GM19468 (cell line): ENCODE measurements around the gene SLC35F4.

ENCODE experiments used
- ATAC-seq: cut with Tn5 transposase; IDR thresholded peaks from one replicate; pipeline ENCODE4 v1.9.1; 2021; ENCODE audit warnings: mild to moderate bottlenecking, moderate library complexity, moderate number of reproducible peaks; ENCODE audit not compliant: unreplicated experiment; ENCODE audit errors: extremely low read depth

SLC35F4 gene

DNA sequence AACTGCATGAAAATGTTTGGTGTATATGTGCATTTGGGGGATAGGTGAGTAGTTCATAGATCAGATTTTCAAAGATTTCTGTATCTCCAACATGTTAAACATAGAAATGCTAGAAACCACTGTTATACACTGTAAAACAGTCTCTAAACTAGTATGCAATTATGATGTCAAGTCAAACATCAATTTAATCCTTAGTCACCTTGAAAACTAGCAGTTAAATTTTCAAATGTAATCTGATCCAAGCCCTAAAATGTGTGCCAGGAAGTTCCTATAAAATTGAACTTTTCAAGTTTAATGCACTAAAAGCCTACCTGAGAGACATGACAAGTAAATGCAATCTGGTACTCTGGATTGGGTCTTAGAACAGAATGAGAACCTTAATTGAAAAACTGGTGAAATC lies 14.5 kb downstream of the SLC35F4 start:
- ATAC-seq, result no peak

DNA sequence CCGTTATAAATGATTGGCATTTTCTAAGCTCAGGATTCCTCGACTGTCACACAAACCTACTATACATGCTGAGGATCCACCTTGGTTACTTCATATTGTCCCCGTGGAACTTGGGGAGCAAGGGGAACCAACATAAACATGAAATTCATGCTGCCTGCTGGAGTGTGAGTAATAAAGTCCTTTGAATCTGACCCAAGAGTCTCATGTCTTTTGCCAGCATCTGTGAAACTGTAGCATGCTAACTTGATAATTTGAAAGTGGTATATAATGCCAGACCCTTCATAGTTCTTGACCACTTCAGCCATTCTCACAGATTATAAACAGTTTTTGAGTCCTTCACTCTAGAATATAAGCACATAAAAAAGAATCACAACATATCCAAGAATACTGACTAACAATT lies 17.1 kb downstream of the SLC35F4 start:
- no peak for ATAC-seq

DNA sequence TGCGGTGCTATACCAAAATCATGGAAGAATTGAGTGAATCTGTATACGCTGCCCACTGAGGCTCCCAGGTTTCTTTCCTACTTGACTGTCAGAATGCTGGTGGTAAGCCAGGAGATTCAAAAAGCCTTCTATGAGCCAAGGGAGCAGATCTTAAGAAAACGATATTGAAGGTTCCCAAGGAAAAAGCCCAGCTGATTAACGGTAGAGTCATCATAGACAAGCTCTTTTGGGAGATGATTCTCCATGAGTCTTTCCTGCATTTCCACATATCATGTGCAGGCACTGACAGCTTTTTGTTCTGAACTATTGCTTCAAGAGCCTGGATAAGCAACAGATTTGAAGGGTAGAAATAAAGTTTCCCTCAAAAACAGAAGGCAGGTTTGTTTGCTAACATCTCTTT lies 17.5 kb downstream of the SLC35F4 start:
- no peak for ATAC-seq

DNA sequence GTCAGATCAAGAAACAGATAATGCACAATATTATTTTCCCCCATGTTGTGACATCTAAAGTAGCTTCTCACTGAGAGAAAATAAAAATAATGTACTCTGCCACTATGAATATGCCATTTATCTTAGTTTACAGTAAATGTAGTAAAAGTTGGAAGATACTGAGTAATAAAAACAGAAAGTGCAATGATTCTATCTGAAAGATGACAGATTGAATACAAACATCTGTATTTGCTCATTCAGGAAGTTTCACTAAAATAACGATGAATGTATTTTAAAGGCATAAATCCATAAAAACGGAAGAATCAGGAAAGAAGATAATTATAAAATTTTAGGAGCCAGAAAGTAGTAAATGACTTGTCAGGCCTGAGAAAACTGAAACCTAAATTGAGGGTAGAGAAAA lies 18.2 kb downstream of the SLC35F4 start:
- no peak for ATAC-seq

DNA sequence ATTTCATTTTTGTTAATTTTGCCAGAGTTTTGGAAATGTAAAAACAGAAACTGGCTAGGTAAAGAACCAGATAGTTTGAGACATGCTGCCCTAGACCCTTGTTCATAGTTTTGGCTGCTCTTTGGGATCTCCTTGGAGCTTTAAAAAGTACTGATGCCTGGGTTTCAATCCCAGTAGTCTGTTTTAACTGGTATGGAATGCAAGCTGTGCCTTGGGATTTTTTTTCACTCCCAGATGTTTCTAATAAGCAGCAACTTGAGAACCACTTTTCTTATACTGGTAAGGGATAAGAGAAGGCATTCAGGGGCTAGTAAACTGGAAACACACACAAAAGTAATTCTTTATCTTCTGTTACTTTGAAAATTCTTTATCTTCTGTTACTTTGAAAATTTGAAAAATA lies 18.8 kb downstream of the SLC35F4 start:
- ATAC-seq, result no peak

DNA sequence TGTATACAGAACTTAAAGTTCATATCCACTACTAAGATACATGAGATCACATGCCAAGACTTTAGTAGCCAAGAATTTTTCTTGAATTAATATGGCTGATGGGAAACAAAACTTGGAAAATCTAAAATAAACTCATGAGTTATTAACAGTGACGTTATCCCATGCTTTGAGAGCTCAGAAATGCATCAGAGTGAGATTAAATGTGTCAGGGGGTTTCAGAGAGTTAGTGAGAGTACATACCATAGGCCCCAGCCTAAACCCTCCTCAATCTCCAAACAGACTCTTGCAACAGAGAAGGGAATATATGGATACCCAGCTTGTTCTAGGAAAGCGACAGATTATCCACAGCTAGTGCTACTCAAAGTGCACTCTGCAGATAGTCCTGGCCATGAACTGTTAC lies 19.3 kb downstream of the SLC35F4 start:
- ATAC-seq, result no peak

DNA sequence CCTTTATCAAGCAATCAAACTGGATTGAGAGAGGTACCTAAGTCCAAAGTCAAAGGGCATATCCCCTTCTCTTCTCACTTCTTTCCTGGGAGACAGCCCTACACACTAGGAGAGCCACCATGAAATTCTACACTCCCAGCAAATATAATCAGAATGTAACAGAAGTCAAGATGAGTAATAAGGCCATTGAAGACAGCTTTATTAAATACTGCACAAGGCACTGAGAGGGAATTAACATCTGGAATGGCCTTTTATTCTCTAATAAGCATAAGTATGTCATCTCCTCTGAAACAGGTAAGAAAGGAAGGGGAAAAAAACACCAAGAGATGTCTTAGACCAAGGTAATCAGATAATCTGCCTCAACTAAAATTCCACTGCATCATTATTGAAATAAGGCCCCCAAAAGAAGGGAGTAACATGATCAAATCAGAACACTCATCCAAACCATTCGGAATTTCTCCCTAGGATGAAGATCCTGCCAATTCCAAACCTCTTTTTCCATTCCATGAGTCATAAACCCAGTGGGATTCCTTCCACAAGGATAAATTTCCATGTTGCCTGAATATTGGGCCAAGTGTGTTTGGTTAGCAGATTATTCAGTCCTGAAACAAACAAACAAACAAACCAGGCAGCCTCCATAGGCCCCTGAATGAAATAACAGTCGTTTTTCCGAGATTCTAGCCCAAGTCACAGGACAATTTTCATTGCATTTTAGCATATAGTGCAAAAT lies 19.9 kb downstream of the SLC35F4 start:
- ATAC-seq, result no peak

DNA sequence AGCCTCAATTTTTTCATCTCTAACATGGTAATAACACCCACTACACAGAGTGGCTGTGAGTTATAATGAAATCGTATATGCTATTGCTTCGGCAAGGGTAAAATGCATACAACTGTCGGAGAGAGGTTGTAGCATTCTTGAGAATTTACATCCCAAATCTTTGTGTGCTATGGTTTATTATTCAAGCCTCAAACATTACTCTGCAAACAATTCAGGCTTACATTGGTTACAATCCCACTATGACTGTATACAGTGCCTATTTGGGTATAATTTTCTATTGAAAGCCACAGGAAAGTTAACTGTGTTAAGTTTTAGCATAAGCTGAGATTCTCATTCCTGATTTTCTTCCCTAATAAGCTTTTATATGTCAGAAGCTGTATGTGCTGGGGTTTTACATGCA lies 20.6 kb downstream of the SLC35F4 start:
- ATAC-seq, result no peak

DNA sequence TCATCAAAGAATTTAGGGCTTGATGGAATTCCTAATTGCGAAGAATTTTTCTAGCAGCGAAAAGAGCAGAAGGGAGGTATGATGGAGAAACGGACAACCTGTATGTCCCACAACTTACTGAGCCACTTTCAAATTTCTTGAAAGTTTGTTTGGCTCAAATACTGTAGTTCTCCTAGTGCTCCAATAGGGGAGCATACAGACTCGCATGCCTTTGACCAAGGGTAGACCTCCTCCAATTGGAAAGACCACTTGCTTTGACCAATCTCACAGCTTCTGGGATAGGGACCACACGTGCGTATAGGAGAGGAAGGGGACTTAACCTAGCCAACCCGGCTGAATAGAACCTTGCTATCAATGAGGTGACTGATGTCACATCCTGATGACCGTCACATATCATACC lies 28.6 kb downstream of the SLC35F4 start:
- no peak for ATAC-seq

DNA sequence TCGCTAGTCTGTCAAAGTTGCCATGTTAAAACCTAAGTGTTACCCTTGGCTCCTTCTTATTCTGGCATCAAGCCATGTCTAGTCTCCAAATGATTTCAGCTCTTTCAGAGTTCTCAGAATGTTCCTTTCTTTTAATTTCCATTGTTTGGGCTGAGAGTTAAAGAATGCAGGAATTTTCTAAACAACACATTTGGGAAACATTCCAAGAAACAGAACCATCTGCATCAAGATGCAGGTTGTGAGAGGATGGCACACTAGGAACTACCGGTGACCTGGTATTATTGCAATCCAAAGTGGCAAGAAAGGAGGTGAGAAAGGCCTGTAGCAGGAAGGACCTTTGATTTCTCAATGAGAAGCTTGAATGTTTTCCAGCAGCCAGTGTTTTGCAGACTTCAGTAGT lies 30.1 kb downstream of the SLC35F4 start:
- ATAC-seq, result no peak

DNA sequence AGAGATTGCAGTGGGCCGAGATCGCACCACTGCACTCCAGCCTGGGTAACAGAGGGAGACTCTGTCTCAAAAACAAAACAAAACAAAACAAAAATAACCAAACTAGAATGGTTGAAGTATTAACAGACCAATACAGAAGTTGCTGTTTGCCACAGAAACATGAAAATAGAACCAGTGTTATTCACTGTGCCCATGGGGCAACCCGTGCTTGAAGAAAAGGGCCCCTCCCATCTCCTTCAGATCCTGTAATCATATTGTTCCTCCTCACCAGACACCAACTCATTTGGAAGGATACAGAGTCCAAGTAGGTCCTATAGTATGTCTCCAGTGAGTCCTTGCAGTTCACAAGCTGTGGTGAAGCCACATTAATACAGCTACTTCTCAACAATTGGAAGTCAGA lies 30.9 kb downstream of the SLC35F4 start:
- no peak for ATAC-seq

DNA sequence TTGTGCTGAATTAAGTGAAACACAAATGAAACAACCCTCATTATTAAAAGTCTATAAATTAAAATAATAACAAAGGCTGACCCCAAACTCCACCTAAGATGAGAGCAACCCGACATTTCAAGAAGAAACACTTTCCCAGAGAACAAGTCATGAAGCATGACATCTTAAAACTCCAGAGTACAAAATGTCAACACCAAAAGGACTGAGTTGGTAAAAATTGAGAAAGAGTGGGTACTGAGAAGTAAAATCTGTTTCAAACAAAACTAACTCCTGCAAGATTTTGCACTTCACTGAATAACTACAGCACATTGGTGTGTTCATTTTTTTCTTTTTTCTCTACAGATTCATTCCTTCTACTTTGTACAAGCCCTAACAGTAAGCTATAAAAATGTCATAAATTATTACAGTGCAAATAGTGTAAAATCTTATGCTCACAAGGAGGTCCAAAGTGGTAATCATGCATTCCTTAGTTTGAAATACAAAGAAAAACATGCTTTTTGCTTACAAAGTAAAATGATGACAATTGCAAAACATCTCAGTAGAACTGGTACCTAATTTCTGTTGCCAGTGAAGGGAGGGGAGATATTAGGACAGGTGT lies 31.8 kb downstream of the SLC35F4 start:
- ATAC-seq, result no peak

DNA sequence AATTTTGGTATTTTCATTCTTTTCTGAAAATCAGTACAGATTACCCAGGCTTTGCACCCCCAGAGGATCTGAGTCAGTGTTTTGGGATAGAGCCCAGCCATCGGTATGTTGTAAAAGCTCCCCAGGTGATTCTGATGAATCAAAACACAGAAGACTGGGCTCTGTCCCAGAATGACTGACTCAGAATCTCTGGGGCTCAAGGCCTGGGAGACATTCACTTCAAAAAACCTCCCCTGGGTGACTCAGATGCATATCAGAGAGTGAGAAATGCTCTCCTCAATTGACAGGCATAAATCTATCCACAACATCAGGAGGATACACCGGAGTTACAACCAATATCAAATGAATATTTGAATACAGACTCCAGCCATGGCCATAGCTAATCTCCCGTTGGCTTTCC lies 32.6 kb downstream of the SLC35F4 start:
- no peak for ATAC-seq

DNA sequence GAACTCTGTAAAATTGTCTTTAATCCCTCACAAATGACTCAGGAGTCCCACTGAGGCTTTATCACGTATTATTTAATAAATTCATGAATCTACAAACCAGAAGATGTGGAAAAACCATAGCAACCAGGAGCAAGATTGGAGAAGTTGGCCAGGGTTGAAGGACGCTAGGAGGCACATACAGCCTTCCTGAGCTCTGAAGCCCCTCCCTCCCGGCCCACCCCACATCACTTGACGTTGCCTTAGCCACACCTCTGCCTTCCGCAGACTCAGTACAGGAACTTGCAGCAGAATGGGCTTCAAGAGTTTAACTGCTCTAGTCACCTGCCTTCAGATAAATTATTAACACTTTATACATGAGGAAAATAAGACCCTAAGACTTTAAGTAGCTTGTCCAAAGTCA lies 33.9 kb downstream of the SLC35F4 start:
- no peak for ATAC-seq

DNA sequence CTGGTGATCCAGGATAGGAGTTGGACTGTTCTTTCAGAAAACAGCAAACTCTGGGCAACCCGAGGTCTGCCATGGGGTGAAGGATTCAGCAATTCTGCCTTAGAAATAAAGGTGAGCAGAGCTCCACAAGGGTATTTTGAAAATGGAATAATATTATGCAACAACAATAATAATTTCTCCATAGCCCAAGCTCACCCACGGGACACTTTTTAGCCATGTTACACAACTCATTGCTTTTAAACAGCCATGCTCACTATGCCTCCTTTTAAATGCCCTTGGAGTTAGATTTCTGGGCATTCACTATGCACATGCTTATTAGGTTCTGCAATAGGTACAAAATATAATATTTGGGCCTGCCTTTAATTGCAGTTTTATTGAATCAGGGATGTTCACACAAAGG lies 37.2 kb downstream of the SLC35F4 start:
- no peak for ATAC-seq

DNA sequence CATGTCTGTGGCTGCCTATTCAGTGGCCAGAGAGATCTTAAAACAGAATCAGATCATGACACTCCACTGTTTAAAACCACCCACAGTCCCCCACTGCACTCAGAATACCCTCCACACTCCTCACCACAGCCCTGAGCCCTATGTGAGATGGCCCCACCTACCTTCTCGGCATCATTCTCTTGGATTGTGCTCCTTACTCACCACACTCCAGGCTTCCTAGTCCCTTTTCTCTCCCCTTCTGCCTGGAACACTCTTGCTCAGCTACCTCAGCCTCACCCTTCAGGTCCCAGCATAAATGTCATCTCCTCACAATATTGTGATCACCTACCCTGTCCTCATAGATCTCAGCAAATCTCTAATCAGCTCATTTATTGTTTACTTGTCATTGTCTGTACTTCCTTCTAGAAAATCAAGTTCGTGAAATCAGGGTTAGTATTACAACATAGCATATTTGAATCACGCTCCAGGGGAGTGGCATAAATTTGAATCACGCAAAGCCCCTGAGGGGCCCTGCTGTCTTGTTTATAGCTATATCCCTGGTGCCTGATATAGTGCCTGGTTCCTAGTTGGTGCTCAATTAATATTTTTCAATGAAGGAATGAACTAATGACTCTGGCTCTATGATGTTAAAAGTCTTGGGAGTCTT lies 42.8 kb downstream of the SLC35F4 start:
- ATAC-seq, result no peak

DNA sequence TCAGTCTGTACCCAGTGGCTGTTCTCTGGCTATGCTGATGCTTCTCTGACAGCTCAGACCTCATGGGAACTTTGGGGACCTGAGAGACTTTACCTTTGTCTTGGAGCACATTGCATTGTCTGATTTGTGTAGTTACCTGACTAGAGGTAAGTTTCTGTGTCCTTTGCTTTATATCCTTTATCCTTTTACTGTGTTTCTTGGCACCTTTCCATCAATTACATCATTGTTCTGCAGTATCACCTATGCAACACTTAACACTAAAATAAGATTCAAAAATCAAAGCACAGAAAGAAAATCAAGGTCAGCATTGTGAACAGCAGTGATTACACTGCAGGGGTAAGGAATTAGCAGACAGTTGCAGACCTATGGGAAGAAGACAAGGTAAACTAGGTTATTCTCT lies 43.8 kb downstream of the SLC35F4 start:
- ATAC-seq, result no peak

DNA sequence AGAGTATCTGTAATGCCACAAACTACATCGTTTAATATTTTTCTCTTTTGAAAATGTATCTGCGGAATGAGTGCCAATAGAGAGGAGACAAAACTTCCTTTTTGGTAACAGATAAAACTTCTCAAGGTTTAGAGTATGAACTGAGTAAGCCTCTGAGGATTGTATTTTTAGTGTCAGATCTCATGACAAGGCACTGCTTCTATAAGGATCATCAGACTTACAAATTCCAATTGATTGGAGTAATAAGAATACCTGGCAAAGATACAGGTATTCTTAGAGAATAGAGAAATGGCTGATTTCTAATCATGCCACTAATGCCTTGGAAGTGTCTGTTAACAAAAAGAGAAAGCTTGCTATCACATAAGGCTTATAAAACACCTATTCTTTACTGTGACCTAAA lies 45.3 kb downstream of the SLC35F4 start:
- ATAC-seq, result no peak

DNA sequence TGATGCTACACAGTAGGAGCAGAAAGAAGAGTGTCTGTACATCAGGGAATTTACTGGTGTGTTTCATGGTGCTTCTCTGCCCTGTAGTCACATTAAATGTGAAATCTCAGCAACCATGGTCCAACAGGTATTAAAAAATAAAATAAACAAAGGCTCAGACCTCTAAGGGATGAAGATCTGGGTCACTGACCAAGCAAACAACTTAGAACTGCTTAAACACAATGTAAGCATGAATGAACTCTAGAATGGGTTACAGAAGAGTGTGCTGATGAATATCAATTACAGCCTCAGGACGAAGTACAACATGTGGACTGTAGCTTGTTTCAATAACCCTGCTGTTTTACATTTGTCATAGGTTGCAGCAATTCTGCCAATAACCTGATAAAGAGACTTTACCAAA lies 47.4 kb downstream of the SLC35F4 start:
- ATAC-seq, result no peak

DNA sequence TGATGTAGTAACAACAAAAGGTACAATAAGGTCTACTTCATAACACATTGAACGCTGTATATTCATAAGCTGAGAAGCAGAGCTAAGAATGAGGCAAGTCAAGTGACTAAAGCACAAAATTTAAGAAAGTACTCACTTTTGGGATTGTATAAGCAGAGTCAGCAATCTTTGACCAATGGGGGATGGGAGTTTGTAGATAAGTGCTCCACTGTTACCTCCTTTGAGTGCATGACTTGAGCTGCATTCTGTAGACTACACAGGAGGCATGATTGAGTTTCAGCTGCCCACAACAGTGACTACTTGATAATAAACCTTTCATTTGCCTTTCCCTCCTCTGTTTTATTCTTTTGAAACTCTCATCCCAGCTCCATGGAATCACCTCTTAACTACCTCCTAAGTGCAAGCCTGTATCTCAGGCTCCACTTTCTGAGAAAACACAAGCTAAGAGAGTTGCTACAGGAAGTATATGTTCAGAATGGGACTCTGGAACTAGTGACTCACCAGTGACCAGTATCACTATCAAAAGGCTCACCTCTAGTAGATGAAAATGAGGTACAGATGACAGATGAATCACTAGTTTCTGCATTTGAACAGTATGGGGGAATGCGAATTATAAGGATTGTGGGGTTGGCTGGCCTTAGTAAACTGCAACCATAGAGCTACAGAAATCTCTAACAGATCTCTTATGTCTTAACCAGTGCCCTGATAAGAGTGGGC lies 49.2 kb downstream of the SLC35F4 start:
- ATAC-seq, result no peak

DNA sequence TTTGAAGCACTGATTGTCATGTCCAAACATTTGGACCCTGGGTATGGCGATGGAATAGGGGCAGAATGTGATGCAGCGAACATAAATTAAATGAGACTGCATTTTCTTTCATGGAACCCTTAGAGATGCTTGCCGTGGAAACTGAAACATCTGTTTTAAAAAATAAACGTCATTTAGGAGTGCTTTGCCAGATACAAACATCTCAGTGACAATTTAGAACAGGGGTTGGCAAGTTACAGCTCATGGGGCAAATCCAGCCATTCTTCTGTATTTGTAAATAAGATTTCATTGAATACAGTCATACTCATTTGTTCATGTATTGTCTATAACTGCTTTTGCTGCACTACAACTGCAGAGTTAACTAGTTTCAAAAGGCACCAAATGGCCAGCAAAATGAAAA lies 51.2 kb downstream of the SLC35F4 start:
- ATAC-seq, result no peak
